Prostate gland (tissue), 2 donors: ENCODE results near the gene TGIF2. TPM values are rescaled to one million over a fixed set of nuclear protein-coding genes. Genes with fewer than 3 reads are reported as not detected.
"Not testable (repeated sequence)": the region's sequence is repeated elsewhere in the genome, so short reads cannot be mapped to it uniquely, and the experiment has no call there.

Experiments used
- DNase-seq: peaks from one replicate; pipeline ENCODE4 v3.0.0-alpha.2; 2019; ENCODE audit warnings: low spot score
- H3K27ac ChIP-seq, 2 donors: fragments of 200-600 bp; sonication (generic); 2 replicates each; pipeline ENCODE4 v1.5.1; 2017 to 2019
- H3K27me3 ChIP-seq: fragments of 200-600 bp; sonication (generic); replicated peaks from 2 replicates; pipeline ENCODE4 v1.5.1; 2019; ENCODE audit not compliant: insufficient read depth
- H3K36me3 ChIP-seq, 2 donors: fragments of 200-600 bp; sonication (generic); 1 replicate in 1 of 2; 2 replicates in 1 of 2; pipeline versions ENCODE4 v1.5.1 to v1.8.1; 2017 to 2019
- H3K4me1 ChIP-seq: fragments of 200-600 bp; sonication (generic); replicated peaks from 2 replicates; pipeline ENCODE4 v1.5.1; 2019
- H3K4me3 ChIP-seq, 2 donors: fragments of 200-600 bp; sonication (generic); 2 replicates each; pipeline ENCODE4 v1.5.1; 2017 to 2019
- H3K9me3 ChIP-seq: fragments of 200-600 bp; sonication (generic); 2 replicates; pipeline ENCODE4 v1.5.1; 2017
- POLR2A ChIP-seq: fragments of 450-650 bp; IDR thresholded peaks from one replicate; pipeline ENCODE4 v1.6.1; 2016; ENCODE audit warnings: antibody characterized with exemption, mild to moderate bottlenecking
- POLR2AphosphoS5 ChIP-seq: sonication (generic); formaldehyde crosslinking; IDR thresholded peaks from one replicate; pipeline ENCODE4 v1.6.1; 2017; ENCODE audit warnings: antibody characterized with exemption
- WGBS: methylation state at CpG from one replicate; pipeline ENCODE4 v1.1.5; 2018; 5-methylcytosine and 5-hydroxymethylcytosine counted together
- intact Hi-C: fragments of 100-400 bp; cut with DNase I; formaldehyde crosslinking; loops from one replicate; pipeline ENCODE4 v1.14.2; 2022
- total RNA-seq, 2 donors: library from RNA; depleted of rRNA; stranded (reverse); fragments of >200 nt; gene quantifications; one replicate each; pipeline ENCODE4 v1.1.0, GENCODE V29; 2016
- TF ChIP-seq, protein P1 (sequence below), 4 experiments: fragments of 200-600 bp in 2 of 4; fragments of 450-650 bp in 2 of 4; sonication (generic) in 2 of 4; IDR thresholded peaks; 1 replicate in 3 of 4; 2 replicates in 1 of 4; pipeline ENCODE4 v1.5.1; 2016 to 2019; ENCODE audit warnings: antibody characterized with exemption in 4 of 4, mild to moderate bottlenecking in 2 of 4, moderate library complexity in 2 of 4

The TGIF2 gene
- total RNA-seq, 2 donors from 2014 or later, result 16.7 to 34.8 TPM

DNA sequence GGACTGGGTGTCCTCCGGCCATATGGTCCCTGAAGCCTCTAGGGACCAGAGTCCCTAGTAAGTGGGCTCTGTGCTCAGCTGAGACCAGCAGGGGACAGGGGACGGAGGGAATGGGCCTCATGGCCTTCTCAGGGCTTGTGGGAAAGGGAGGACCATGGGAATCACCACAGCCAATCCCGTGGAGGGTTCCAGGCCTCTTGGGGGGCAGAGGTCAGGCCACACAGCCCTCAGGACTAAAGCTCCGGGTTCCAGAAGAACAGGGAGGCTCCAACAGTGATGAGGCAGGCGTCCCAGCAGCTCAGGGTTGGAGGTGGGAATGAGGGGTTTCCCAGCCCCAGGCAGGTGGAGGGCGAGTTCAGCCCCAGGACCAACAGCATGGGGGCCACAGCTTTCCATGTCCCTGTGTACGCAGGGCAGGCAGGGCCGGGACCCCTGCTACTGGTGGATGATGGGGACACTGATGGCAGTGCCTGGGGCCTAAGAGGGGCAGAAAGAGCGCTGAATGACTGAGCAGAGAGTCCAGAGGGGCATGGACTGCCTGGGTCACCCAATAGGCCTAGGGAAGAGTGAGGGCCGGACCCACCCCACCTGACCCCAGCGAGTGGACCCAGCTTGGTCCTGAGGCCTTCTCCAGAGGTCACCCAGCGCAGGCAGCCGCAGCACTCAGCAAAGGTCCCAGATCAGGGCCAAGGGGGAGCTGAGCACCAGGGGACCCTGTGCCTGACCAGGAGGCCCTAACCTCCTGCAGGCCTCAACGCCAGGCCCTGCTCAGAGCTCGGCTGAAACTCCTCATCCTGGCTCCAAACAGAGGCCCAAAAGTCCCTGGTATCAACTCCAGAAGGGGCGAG, 23.2 kb upstream of the TGIF2 start:
- Histone ChIP-seq H3K27me3 (no peaks in the 10 kb centered on the region), H3K4me1 (no peaks in the 10 kb centered on the region), H3K36me3 (no peaks in the 10 kb centered on the region), H3K27ac (no peak overlapping the region), H3K4me3 (no peak overlapping the region), H3K9me3 (no peaks in the 10 kb centered on the region)
- DNase-seq, result no peak
- WGBS, result 73% methylated on average over 14 of the region's 16 CpGs
- intact Hi-C loops, result no loop called here
- TF ChIP-seq POLR2AphosphoS5 (no peak), POLR2A (no peak)
- TF ChIP-seq, protein P1, sequence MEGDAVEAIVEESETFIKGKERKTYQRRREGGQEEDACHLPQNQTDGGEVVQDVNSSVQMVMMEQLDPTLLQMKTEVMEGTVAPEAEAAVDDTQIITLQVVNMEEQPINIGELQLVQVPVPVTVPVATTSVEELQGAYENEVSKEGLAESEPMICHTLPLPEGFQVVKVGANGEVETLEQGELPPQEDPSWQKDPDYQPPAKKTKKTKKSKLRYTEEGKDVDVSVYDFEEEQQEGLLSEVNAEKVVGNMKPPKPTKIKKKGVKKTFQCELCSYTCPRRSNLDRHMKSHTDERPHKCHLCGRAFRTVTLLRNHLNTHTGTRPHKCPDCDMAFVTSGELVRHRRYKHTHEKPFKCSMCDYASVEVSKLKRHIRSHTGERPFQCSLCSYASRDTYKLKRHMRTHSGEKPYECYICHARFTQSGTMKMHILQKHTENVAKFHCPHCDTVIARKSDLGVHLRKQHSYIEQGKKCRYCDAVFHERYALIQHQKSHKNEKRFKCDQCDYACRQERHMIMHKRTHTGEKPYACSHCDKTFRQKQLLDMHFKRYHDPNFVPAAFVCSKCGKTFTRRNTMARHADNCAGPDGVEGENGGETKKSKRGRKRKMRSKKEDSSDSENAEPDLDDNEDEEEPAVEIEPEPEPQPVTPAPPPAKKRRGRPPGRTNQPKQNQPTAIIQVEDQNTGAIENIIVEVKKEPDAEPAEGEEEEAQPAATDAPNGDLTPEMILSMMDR (IDR thresholded peaks at IDR 0.05), result no peak

DNA sequence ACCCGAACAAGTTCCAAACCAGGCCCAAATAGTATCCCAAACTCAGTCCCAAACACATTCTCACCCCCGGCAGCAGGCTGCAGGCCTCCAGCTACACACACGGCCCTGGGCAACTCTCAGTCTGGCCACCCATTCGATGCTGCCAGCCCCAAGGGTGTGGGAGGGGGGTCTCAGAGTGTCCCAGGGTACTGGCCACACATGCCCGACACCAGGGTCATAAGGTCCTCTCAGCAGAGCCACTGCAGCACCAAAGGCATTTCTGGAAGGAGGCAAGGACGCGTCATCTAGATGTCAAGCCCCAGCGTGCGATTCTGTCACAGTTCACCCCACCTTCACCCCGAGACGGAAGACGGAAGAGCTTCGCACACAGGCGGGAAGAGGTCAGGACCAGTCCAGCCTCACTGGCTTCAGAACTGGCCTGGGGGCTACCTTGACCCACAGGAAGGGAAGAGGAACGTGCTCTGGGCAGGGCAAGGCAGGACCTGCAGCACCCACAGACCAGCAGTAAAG, 22.6 kb upstream of the TGIF2 start:
- TF ChIP-seq POLR2A (no peak), POLR2AphosphoS5 (no peak)
- TF ChIP-seq, protein P1 (IDR thresholded peaks at IDR 0.05), result no peak

DNA sequence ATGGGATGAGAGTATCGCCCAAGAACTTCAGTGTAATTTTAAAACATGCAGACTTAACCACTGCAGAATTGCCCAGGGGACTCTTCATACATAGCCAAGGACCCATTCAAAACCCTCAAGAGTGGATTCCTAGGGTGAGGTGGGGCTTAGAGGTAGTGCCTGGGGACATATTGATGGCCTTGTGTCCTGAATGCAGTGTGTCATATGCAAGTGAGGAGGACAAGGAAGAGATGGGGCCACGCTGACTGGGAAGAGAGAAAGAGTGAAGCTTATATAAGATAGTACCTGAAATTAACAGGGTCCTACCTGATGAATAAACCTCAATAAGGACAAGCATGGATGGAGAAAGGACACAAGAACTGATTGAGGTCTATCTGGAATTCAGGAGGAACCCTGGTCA, 18.1 kb upstream of the TGIF2 start:
- Histone ChIP-seq H3K27ac (no peak overlapping the region), H3K4me3 (no peak overlapping the region), H3K27me3 (no peaks in the 10 kb centered on the region), H3K4me1 (no peaks in the 10 kb centered on the region), H3K36me3 (no peaks in the 10 kb centered on the region), H3K9me3 (no peaks in the 10 kb centered on the region)
- DNase-seq, result no peak
- whole genome bisulfite sequencing, result 99% methylated on average over 2 of the region's 2 CpGs
- TF ChIP-seq, protein P1 (IDR thresholded peaks at IDR 0.05), result no peak
- no peak for TF ChIP-seq POLR2A
- no peak for TF ChIP-seq POLR2AphosphoS5
- intact Hi-C loops, result loop anchor here (5.0 kb wide), 1 partner anchor 37 kb away; no protein-coding TSS in a partner anchor

More for the DNA sequence above, 22.6 kb upstream of the TGIF2 start:
- Histone ChIP-seq H3K27ac (no peak overlapping the region), H3K27me3 (no peaks in the 10 kb centered on the region), H3K9me3 (no peaks in the 10 kb centered on the region), H3K4me1 (no peaks in the 10 kb centered on the region), H3K4me3 (no peak overlapping the region), H3K36me3 (no peaks in the 10 kb centered on the region)
- DNase-seq, result no peak
- intact Hi-C loops, result no loop called here
- 56% methylated on average over 15 of the region's 15 CpGs for WGBS

DNA sequence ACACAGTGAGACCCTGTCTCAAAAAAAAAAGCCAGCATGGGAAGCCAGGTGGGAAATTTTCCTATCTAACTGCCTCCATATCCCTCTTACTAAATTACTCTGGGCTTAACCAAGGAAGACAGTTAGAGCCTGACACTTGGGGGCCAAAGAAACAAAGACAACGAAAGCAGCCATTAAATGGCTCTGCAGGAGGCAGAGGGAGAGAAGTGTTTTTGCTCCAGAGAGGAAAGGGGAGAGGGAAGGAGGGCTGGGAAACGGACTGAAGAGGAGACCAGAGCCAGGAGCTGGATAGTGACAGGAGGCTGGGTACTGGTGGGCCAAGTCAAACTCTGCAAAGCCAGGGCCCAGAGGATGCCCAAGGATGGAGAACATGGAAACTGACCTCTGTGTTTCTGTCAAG, 10.7 kb upstream of the TGIF2 start:
- Histone ChIP-seq H3K27ac (no peak overlapping the region), H3K9me3 (no peaks in the 10 kb centered on the region), H3K4me3 (no peak overlapping the region), H3K27me3 (no peaks in the 10 kb centered on the region), H3K4me1 (no peaks in the 10 kb centered on the region), H3K36me3 (no peaks in the 10 kb centered on the region)
- intact Hi-C loops, result no loop called here
- TF ChIP-seq, protein P1 (IDR thresholded peaks at IDR 0.05), result no peak
- no peak for TF ChIP-seq POLR2AphosphoS5
- no peak for TF ChIP-seq POLR2A
- DNase-seq, result no peak
- WGBS, result 87% methylated on average over 2 of the region's 2 CpGs

DNA sequence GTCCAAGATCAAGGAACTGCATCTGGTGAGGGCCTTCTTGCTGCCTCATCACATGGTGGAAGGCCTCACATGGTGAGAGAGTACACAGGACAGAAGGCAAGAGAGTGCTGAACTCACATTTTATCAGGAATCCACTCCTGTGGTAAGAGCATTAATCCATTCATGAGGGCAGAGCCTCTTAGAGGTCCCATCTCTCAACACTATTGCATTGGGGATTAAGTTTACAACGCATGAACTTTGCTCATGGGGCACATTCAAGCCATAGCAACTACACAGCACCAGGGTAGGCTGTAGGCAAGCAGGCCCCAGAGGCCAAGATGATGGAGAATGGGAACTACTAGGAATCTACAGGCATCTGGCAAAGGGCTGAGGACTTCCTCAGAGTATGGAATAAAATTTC, 10.0 kb upstream of the TGIF2 start:
- no peak overlapping the region for H3K4me3 ChIP-seq
- no peaks in the 10 kb centered on the region for H3K9me3 ChIP-seq
- no peaks in the 10 kb centered on the region for H3K27me3 ChIP-seq
- TF ChIP-seq POLR2AphosphoS5, result no peak
- TF ChIP-seq, protein P1 (IDR thresholded peaks at IDR 0.05), result no peak
- TF ChIP-seq POLR2A, result no peak
- no peaks in the 10 kb centered on the region for H3K4me1 ChIP-seq
- no peak for DNase-seq
- no peak overlapping the region for H3K27ac ChIP-seq
- no peaks in the 10 kb centered on the region for H3K36me3 ChIP-seq
- 76% methylated on average over 1 of the region's 1 CpG for WGBS
- intact Hi-C loops, result no loop called here

DNA sequence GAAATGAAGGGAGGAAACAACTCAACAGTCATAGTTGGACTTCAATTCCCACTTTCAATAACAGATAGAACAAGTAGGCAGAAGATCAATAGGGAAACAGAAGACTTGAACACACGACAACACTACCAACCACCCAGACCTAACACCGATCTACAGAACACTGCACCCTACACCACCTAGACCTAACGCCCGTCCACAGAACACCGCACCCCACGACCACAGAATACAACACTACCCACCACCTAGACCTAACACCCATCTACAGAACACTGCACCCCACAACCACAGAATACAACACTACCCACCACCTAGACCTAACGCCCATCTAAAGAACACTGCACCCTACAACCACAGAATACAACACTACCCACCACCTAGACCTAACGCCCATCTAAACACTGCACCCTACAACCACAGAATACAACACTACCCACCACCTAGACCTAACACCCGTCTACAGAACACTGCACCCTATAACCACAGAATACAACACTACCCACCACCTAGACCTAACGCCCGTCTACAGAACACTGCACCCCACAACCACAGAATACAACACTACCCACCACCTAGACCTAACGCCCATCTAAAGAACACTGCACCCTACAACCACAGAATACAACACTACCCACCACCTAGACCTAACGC, 9.2 kb upstream of the TGIF2 start:
- H3K36me3 ChIP-seq, H3K27ac ChIP-seq, H3K4me1 ChIP-seq, intact Hi-C loops, H3K27me3 ChIP-seq, DNase-seq, H3K9me3 ChIP-seq, H3K4me3 ChIP-seq: not testable (repeated sequence)
- 96% methylated on average over 13 of the region's 13 CpGs for WGBS

DNA sequence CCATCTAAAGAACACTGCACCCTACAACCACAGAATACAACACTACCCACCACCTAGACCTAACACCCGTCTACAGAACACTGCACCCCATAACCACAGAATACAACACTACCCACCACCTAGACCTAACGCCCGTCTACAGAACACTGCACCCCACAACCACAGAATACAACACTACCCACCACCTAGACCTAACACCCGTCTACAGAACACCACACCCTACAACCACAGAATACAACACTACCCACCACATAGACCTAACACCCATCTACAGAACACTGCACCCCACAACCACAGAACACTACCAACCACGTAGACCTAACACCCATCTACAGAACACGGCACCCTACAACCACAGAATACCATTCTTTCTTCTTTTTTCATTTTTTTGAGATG, 8.7 kb upstream of the TGIF2 start:
- H3K4me3 ChIP-seq, H3K27ac ChIP-seq, H3K4me1 ChIP-seq, H3K27me3 ChIP-seq, H3K36me3 ChIP-seq, intact Hi-C loops, DNase-seq, H3K9me3 ChIP-seq: not testable (repeated sequence)
- 94% methylated on average over 6 of the region's 6 CpGs for WGBS
